IMR-90 (cell line): ENCODE measurements around the gene PTGDR2. TPM values are rescaled to one million over a fixed set of nuclear protein-coding genes. Genes with fewer than 3 reads are reported as not detected.

Experiments
- ATAC-seq: fragments of 200-7000 bp; cut with Tn5 transposase; 2 replicates; pipeline ENCODE4 v1.9.1; 2020; ENCODE audit warnings: low read depth, mild to moderate bottlenecking, moderate library complexity
- BruUV-seq: library from RNA; stranded (reverse); fragments of 400-500 nt; replicated peaks from 2 replicates; lab custom pipeline; 2021; lab: Mats Ljungman, UMichigan
- CTCF ChIA-PET: fragments of 300-600 bp; formaldehyde crosslinking; extraction: SDS; loops from one replicate; lab custom pipeline; 2021; ENCODE audit warnings: antibody characterized with exemption; lab: Yijun Ruan, JAX
- POLR2A ChIA-PET: fragments of 300-600 bp; sonication (Branson Sonifier 250); formaldehyde crosslinking; loops from one replicate; lab custom pipeline; 2022; ENCODE audit warnings: antibody characterized with exemption; ENCODE audit not compliant: unreplicated experiment; lab: Charles Lee
- DNase-seq: peaks from one replicate; pipeline ENCODE4 v3.0.0; 2013
- H2AFZ ChIP-seq: replicated peaks from 2 replicates; pipeline ENCODE3; 2013; ENCODE audit warnings: low read length, mild to moderate bottlenecking; ENCODE audit not compliant: poor library complexity
- H2AK5ac ChIP-seq: 2 replicates; pipeline ENCODE4 v1.6.1; 2013; ENCODE audit warnings: low read depth, low read length, inconsistent platforms
- H2AK9ac ChIP-seq: replicated peaks from 2 replicates; pipeline ENCODE3; 2013; ENCODE audit warnings: mild to moderate bottlenecking, low read depth, low read length, moderate library complexity; ENCODE audit not compliant: poor library complexity
- H2BK120ac ChIP-seq: 2 replicates; pipeline ENCODE4 v1.6.1; 2013; ENCODE audit warnings: low read depth, low read length, inconsistent platforms
- H2BK15ac ChIP-seq: 3 replicates; pipeline ENCODE4 v1.6.1; 2013; ENCODE audit warnings: low read depth, low read length, inconsistent platforms
- H2BK20ac ChIP-seq: 2 replicates; pipeline ENCODE4 v1.6.1; 2013; ENCODE audit warnings: low read depth, mild to moderate bottlenecking, inconsistent platforms, low read length, moderate library complexity
- H2BK5ac ChIP-seq: 2 replicates; pipeline ENCODE4 v1.6.1; 2013; ENCODE audit warnings: mild to moderate bottlenecking, low read depth, low read length, inconsistent platforms; ENCODE audit not compliant: poor library complexity, severe bottlenecking
- H3K14ac ChIP-seq: replicated peaks from 2 replicates; pipeline ENCODE4 v1.6.1; 2013; ENCODE audit warnings: low read depth, low read length, inconsistent platforms
- H3K18ac ChIP-seq: 2 replicates; pipeline ENCODE4 v1.6.1; 2013; ENCODE audit warnings: low read depth, low read length, control low read depth
- H3K23ac ChIP-seq: 2 replicates; pipeline ENCODE4 v1.6.1; 2013; ENCODE audit warnings: low read depth, low read length, inconsistent platforms
- H3K27ac ChIP-seq: 2 replicates; pipeline ENCODE4 v1.5.1; 2013; ENCODE audit warnings: mild to moderate bottlenecking, control low read depth, low read length; ENCODE audit not compliant: insufficient read depth
- H3K27me3 ChIP-seq: 2 replicates; pipeline ENCODE4 v1.6.1; 2013; ENCODE audit warnings: low read length; ENCODE audit not compliant: control insufficient read depth, insufficient read depth
- H3K36me3 ChIP-seq: 2 replicates; pipeline ENCODE4 v1.6.1; 2013; ENCODE audit warnings: low read length, mixed read lengths; ENCODE audit not compliant: control insufficient read depth, insufficient read depth
- H3K4ac ChIP-seq: 2 replicates; pipeline ENCODE4 v1.6.1; 2013; ENCODE audit warnings: low read depth, low read length, inconsistent platforms
- H3K4me1 ChIP-seq: 2 replicates; pipeline ENCODE4 v1.6.1; 2013; ENCODE audit warnings: low read length, mixed read lengths; ENCODE audit not compliant: control insufficient read depth, insufficient read depth
- H3K4me2 ChIP-seq: 2 replicates; pipeline ENCODE4 v1.6.1; 2013; ENCODE audit warnings: low read depth, mild to moderate bottlenecking, control low read depth, low read length, moderate library complexity
- H3K4me3 ChIP-seq: 2 replicates; pipeline ENCODE4 v1.5.1; 2013; ENCODE audit warnings: low read depth, mild to moderate bottlenecking, control low read depth, low read length, moderate library complexity; ENCODE audit not compliant: insufficient read depth
- H3K56ac ChIP-seq: 2 replicates; pipeline ENCODE4 v1.6.1; 2013; ENCODE audit warnings: low read length, inconsistent platforms; ENCODE audit not compliant: insufficient read depth; ENCODE audit errors: extremely low read depth
- H3K79me1 ChIP-seq, 2 experiments: 2 replicates each; pipeline ENCODE4 v1.6.1; 2013; ENCODE audit warnings: low read length in 2 of 2, inconsistent platforms in 1 of 2, low read depth in 1 of 2
- H3K9ac ChIP-seq: 2 replicates; pipeline ENCODE4 v1.6.1; 2013; ENCODE audit warnings: low read depth, low read length, control low read depth
- H3K9me1 ChIP-seq: 2 replicates; pipeline ENCODE4 v1.6.1; 2013; ENCODE audit warnings: low read length, inconsistent platforms; ENCODE audit not compliant: insufficient read depth
- H3K9me3 ChIP-seq: 2 replicates; pipeline ENCODE4 v1.6.1; 2013; ENCODE audit warnings: low read length; ENCODE audit not compliant: control insufficient read depth, insufficient read depth
- H4K20me1 ChIP-seq: 2 replicates; pipeline ENCODE4 v1.6.1; 2013; ENCODE audit warnings: low read length, inconsistent platforms; ENCODE audit not compliant: insufficient read depth
- H4K5ac ChIP-seq: 2 replicates; pipeline ENCODE4 v1.6.1; 2013; ENCODE audit warnings: mild to moderate bottlenecking, low read depth, low read length, control low read depth
- H4K8ac ChIP-seq, 2 experiments: 2 replicates each; pipeline ENCODE4 v1.6.1; 2013; ENCODE audit warnings: low read depth in 2 of 2, low read length in 2 of 2, control low read depth in 1 of 2, inconsistent platforms in 1 of 2
- H4K91ac ChIP-seq: 2 replicates; pipeline ENCODE4 v1.6.1; 2013; ENCODE audit warnings: low read depth, low read length, inconsistent platforms; ENCODE audit not compliant: insufficient read depth
- BHLHE40 ChIP-seq: fragments of 150-350 bp; IDR thresholded peaks from 2 replicates; pipeline ENCODE4 v1.6.1; 2016; ENCODE audit warnings: mild to moderate bottlenecking, low read depth, low read length
- CEBPB ChIP-seq: IDR thresholded peaks from 2 replicates; pipeline ENCODE4 v1.6.1; 2012; ENCODE audit warnings: low read depth, low read length, improper control_type of control experiment
- FOS ChIP-seq: fragments of 150-350 bp; IDR thresholded peaks from 2 replicates; pipeline ENCODE4 v1.6.1; 2016; ENCODE audit warnings: low read depth, low read length
- MAFK ChIP-seq: IDR thresholded peaks from 2 replicates; pipeline ENCODE4 v1.6.1; 2012; ENCODE audit warnings: low read depth, low read length, improper control_type of control experiment
- MAZ ChIP-seq: IDR thresholded peaks from 2 replicates; pipeline ENCODE4 v1.6.1; 2012; ENCODE audit warnings: low read depth, mild to moderate bottlenecking, low read length, improper control_type of control experiment, moderate library complexity, borderline replicate concordance
- NFE2L2 ChIP-seq: fragments of 150-350 bp; IDR thresholded peaks from 2 replicates; pipeline ENCODE4 v1.6.1; 2016; ENCODE audit warnings: low read depth, mild to moderate bottlenecking, low read length
- POLR2A ChIP-seq: IDR thresholded peaks from 2 replicates; pipeline ENCODE4 v1.6.1; 2012; ENCODE audit warnings: mild to moderate bottlenecking, low read depth, low read length
- RAD21 ChIP-seq: IDR thresholded peaks from 2 replicates; pipeline ENCODE4 v1.6.1; 2012; ENCODE audit warnings: low read length, improper control_type of control experiment
- RCOR1 ChIP-seq: IDR thresholded peaks from 2 replicates; pipeline ENCODE4 v1.6.1; 2012; ENCODE audit warnings: mild to moderate bottlenecking, low read length, improper control_type of control experiment; ENCODE audit not compliant: insufficient replicate concordance
- WGBS, 2 experiments: methylation state at CpG; one replicate each; pipeline versions ENCODE4 v1.1.5 to v1.1.7; 2013; ENCODE audit warnings: missing lambda C conversion rate in 2 of 2; ENCODE audit not compliant: insufficient read length in 1 of 2; ENCODE audit errors: extremely low coverage in 2 of 2; 5-methylcytosine and 5-hydroxymethylcytosine counted together
- dilution Hi-C: fragments of 300-500 bp; cut with HindIII; formaldehyde crosslinking; loops from one replicate; pipeline ENCODE4 v1.14.3; 2018; ENCODE audit warnings: low sequenced_read_pairs; ENCODE audit not compliant: unreplicated experiment
- in situ Hi-C: fragments of 300-500 bp; cut with MboI; formaldehyde crosslinking; loops from 3 replicates; pipeline ENCODE4 v1.14.3; 2019; ENCODE audit warnings: low sequenced_read_pairs, inconsistent platforms, mixed read lengths
- intact Hi-C: fragments of 100-400 bp; cut with micrococcal nuclease; formaldehyde crosslinking; loops from 2 replicates; pipeline ENCODE4 v1.10.0; 2022
- polyA plus RNA-seq, 3 experiments: library from polyadenylated mRNA; depleted of rRNA; stranded (reverse); fragments of >200 nt; gene quantifications; 2 replicates each; pipeline ENCODE4 v1.2.3, GENCODE V29; 2012; ENCODE audit warnings: low replicate concordance in 1 of 3
- total RNA-seq: library from RNA; depleted of rRNA; stranded (reverse); fragments of >200 nt; gene quantifications from 2 replicates; pipeline ENCODE4 v1.2.3, GENCODE V29; 2012
- TF ChIP-seq, protein P1 (sequence below): fragments of 150-350 bp; IDR thresholded peaks from 2 replicates; pipeline ENCODE4 v1.6.1; 2016; ENCODE audit warnings: low read depth, mild to moderate bottlenecking, low read length, moderate library complexity, borderline replicate concordance
- TF ChIP-seq, protein P2 (sequence below): conservative IDR thresholded peaks from 2 replicates; pipeline ENCODE4 v1.5.1; 2012; ENCODE audit warnings: mild to moderate bottlenecking, low read depth, low read length, improper control_type of control experiment

The PTGDR2 gene
- total and polyA plus RNA-seq, 2 of the 4 experiments (the other 2 are of a cell fraction), result under 0.01 to 0.12 TPM

DNA sequence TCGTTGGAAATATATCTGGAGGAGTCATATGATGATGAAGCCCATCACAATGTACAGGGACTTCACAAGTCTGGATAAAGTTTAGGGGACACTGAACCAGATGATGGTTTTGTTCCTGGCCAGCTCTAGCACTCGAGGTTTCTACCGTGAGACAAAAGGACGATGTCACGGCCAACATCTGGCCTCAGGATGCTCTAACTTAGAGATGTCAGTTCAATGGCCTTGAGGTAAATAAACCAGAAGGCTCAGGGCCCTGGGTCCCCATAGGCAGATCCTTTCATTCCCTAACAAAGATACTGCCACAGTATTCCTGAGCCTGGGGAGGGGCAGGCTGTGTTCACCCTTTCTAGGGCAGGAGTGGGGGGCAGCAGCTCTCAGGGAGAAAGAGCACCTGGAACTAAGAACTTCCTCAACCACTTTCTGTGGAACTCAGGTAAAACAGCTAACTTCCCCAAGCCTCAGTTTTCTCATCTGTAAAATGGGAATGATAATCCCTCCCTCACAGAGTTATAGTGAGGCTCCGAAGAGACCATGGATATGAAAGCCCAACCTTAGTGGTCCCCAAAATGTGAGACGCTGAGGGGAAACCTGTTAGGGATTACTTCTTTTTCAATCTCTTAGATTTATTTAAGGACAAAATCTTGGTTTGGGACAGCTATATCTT, 52.3 kb downstream of the PTGDR2 start:
- H2AK5ac ChIP-seq, result no peak overlapping the region
- CTCF ChIA-PET, result interaction anchor here (0.6 kb wide), 1 partner anchor 1194 kb away, joined by 3 read pairs; no protein-coding TSS in a partner anchor
- H3K27me3 ChIP-seq, result peaks cover 22% of the 10 kb centered on the region
- no peak overlapping the region for H3K23ac ChIP-seq
- H4K20me1 ChIP-seq, result no peaks in the 10 kb centered on the region
- TF ChIP-seq NFE2L2 (no peak), BHLHE40 (no peak), MAZ (no peak), RCOR1 (no peak), POLR2A (no peak), FOS (no peak), CEBPB (no peak), RAD21 (no peak), MAFK (no peak)
- TF ChIP-seq, protein P1, sequence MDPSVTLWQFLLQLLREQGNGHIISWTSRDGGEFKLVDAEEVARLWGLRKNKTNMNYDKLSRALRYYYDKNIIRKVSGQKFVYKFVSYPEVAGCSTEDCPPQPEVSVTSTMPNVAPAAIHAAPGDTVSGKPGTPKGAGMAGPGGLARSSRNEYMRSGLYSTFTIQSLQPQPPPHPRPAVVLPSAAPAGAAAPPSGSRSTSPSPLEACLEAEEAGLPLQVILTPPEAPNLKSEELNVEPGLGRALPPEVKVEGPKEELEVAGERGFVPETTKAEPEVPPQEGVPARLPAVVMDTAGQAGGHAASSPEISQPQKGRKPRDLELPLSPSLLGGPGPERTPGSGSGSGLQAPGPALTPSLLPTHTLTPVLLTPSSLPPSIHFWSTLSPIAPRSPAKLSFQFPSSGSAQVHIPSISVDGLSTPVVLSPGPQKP, result no peak
- TF ChIP-seq, protein P2, sequence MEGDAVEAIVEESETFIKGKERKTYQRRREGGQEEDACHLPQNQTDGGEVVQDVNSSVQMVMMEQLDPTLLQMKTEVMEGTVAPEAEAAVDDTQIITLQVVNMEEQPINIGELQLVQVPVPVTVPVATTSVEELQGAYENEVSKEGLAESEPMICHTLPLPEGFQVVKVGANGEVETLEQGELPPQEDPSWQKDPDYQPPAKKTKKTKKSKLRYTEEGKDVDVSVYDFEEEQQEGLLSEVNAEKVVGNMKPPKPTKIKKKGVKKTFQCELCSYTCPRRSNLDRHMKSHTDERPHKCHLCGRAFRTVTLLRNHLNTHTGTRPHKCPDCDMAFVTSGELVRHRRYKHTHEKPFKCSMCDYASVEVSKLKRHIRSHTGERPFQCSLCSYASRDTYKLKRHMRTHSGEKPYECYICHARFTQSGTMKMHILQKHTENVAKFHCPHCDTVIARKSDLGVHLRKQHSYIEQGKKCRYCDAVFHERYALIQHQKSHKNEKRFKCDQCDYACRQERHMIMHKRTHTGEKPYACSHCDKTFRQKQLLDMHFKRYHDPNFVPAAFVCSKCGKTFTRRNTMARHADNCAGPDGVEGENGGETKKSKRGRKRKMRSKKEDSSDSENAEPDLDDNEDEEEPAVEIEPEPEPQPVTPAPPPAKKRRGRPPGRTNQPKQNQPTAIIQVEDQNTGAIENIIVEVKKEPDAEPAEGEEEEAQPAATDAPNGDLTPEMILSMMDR, result no peak
- dilution Hi-C loops, result no loop called here
- no peaks in the 10 kb centered on the region for H3K9me3 ChIP-seq
- H2BK120ac ChIP-seq, result no peak overlapping the region
- no peak overlapping the region for H2BK15ac ChIP-seq
- H4K8ac ChIP-seq, result no peak overlapping the region
- 38% methylated on average over 3 of the region's 7 CpGs; no CpG with 5 or more reads in 1 of the 2 experiments for WGBS, 2 experiments
- H3K4me2 ChIP-seq, result no peak overlapping the region
- in situ Hi-C loops, result no loop called here
- no peaks in the 10 kb centered on the region for H3K79me1 ChIP-seq
- no peak overlapping the region for H2BK20ac ChIP-seq
- no peaks in the 10 kb centered on the region for H3K9me1 ChIP-seq
- intact Hi-C loops, result no loop called here
- no peak overlapping the region for H3K4ac ChIP-seq
- no peak overlapping the region for H3K9ac ChIP-seq
- no peaks in the 10 kb centered on the region for H3K36me3 ChIP-seq
- H3K14ac ChIP-seq, result no peak overlapping the region
- no peak overlapping the region for H3K27ac ChIP-seq
- no peak overlapping the region for H3K18ac ChIP-seq
- no peak overlapping the region for H2AK9ac ChIP-seq
- ATAC-seq (no peak), DNase-seq (no peak)
- H2BK5ac ChIP-seq, result no peak overlapping the region
- no TSS peak for BruUV-seq
- no peak overlapping the region for H3K4me3 ChIP-seq
- POLR2A ChIA-PET, result no interaction called here
- no peak overlapping the region for H4K5ac ChIP-seq
- H4K91ac ChIP-seq, result no peak overlapping the region
- no peak overlapping the region for H3K56ac ChIP-seq
- H3K4me1 ChIP-seq, result no peaks in the 10 kb centered on the region
- no peak overlapping the region for H2AFZ ChIP-seq
